Chondrocyte (in vitro differentiated cells): ENCODE data around the gene SPG7. TPM values are rescaled to one million over a fixed set of nuclear protein-coding genes. Genes with fewer than 3 reads are reported as not detected.
"Not testable (repeated sequence)": the region's sequence is repeated elsewhere in the genome, so short reads cannot be mapped to it uniquely, and the experiment has no call there.

Experiments used
- DNase-seq: peaks from one replicate; pipeline ENCODE4 v3.0.0; 2021; ENCODE audit warnings: mixed read lengths, low spot score
- H3K27ac Mint-ChIP-seq: one replicate; pipeline ENCODE4 v1.8.0; 2021; ENCODE audit warnings: mild to moderate bottlenecking, moderate library complexity, mixed read lengths; ENCODE audit not compliant: unreplicated experiment
- H3K27me3 Mint-ChIP-seq: 2 replicates; pipeline ENCODE4 v1.8.0; 2021; ENCODE audit warnings: low read depth, mixed read lengths
- H3K36me3 Mint-ChIP-seq: 2 replicates; pipeline ENCODE4 v1.8.0; 2021; ENCODE audit warnings: low read depth, mixed read lengths
- H3K4me1 Mint-ChIP-seq: 2 replicates; pipeline ENCODE4 v1.8.0; 2021; ENCODE audit warnings: low read depth, mild to moderate bottlenecking, mixed read lengths
- H3K4me3 Mint-ChIP-seq: one replicate; pipeline ENCODE4 v1.8.0; 2021; ENCODE audit warnings: mild to moderate bottlenecking, moderate library complexity, mixed read lengths; ENCODE audit not compliant: unreplicated experiment
- H3K9me3 Mint-ChIP-seq: 2 replicates; pipeline ENCODE4 v1.8.0; 2021; ENCODE audit warnings: low read depth, mixed read lengths
- total RNA-seq: library from RNA; stranded (reverse); gene quantifications from 3 replicates; pipeline ENCODE4 v1.2.1, GENCODE V29; 2021
- TF ChIP-seq, protein P1 (sequence below): fragments of 200-600 bp; sonication (generic); IDR thresholded peaks from 2 replicates; pipeline ENCODE4 v1.5.0; 2021; ENCODE audit warnings: antibody characterized with exemption, mild to moderate bottlenecking, moderate library complexity

The SPG7 gene
- total RNA-seq, 1 donor from 2014 or later, result 87.6 TPM

DNA sequence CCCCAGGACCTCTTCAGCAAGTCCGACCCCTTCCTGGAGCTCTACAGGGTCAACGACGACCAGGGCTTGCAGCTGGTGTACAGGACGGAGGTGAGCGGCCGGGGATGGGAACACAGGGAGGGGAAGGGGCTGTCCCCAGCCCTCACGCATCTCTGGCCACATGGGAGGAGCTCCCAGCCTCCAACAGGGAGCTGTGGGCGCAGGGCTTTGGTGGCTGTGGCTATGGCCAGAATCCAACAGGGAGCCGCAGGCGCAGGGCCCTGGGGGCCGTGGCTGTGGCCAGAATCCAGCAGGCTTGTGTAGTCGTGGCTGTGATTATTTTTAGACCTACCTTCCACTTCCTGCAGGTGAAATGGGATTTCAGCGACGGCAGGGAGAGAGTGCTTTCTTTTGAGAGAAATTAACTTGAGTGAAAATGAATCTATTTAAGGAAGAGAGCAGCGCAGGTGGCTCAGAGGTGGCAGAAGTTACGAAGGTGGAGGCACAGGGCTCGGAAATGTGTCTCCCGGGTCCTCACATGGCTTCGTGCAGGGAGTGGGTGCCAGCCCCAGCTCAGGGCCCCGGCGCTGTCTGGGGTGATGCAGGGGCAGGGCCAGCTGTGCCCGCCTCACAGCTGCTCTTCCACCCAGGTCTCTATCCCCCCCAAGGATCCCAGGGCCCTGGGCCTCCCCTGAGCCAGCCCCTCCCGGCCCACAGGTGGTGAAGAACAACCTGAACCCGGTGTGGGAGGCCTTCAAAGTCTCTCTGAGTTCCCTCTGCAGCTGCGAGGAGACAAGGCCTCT lies 76.8 kb downstream of the SPG7 start:
- H3K36me3 Mint-ChIP-seq, result no peaks in the 10 kb centered on the region
- no peaks in the 10 kb centered on the region for H3K9me3 Mint-ChIP-seq
- TF ChIP-seq, protein P1, sequence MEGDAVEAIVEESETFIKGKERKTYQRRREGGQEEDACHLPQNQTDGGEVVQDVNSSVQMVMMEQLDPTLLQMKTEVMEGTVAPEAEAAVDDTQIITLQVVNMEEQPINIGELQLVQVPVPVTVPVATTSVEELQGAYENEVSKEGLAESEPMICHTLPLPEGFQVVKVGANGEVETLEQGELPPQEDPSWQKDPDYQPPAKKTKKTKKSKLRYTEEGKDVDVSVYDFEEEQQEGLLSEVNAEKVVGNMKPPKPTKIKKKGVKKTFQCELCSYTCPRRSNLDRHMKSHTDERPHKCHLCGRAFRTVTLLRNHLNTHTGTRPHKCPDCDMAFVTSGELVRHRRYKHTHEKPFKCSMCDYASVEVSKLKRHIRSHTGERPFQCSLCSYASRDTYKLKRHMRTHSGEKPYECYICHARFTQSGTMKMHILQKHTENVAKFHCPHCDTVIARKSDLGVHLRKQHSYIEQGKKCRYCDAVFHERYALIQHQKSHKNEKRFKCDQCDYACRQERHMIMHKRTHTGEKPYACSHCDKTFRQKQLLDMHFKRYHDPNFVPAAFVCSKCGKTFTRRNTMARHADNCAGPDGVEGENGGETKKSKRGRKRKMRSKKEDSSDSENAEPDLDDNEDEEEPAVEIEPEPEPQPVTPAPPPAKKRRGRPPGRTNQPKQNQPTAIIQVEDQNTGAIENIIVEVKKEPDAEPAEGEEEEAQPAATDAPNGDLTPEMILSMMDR, result no peak
- H3K27me3 Mint-ChIP-seq, result no peaks in the 10 kb centered on the region
- H3K4me1 Mint-ChIP-seq, result peaks cover 5% of the 10 kb centered on the region
- H3K27ac Mint-ChIP-seq, result peak overlapping the region; percentile 17
- no peak overlapping the region for H3K4me3 Mint-ChIP-seq
- DNase-seq, result peak; percentile 84

DNA sequence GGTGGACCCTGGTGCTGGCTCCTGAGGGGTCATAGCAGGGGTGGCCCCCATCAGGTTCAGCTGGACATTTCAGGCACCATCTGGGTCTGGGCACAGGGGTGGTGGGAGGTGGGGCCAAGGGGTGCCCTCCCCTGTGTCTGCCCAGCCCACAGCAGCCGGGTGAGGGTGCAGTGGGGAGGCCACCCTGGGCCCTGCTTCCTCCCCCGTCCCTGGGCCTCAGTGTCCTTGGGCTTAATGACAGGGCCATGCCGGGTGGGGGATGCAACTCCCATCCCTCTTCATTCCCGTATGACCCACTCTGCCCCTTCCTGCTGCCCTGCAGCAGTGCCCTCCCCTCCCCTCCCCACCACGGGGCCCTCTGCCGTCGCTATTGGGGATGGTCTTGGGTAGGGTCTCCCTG lies 78.0 kb downstream of the SPG7 start:
- Mint-ChIP-seq H3K4me3 (no peak overlapping the region), H3K27ac (no peak overlapping the region), H3K27me3 (no peaks in the 10 kb centered on the region), H3K4me1 (peaks cover 5% of the 10 kb centered on the region), H3K9me3 (no peaks in the 10 kb centered on the region), H3K36me3 (no peaks in the 10 kb centered on the region)
- DNase-seq, result no peak
- TF ChIP-seq, protein P1, result no peak

DNA sequence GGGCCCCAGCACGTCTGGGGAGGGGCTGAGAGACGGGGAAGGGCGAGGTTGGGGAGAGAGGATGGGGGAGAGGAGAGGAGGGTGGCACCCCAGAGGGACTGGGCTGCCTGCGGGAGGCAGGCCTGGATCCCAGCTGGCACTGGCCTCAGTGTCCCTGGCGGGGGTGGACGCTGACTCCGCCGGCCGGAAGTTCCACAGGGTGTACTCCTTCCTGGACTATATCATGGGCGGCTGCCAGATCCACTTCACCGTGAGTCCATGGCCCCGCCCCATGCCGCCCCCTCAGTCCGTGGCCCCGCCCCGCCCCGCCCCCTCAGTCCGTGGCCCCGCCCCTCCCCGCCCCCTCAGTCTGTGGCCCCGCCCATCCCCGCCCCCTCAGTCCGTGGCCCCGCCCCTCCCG lies 78.7 kb downstream of the SPG7 start:
- DNase-seq, result no peak
- Mint-ChIP-seq H3K4me3 (no peak overlapping the region), H3K27me3 (no peaks in the 10 kb centered on the region)

DNA sequence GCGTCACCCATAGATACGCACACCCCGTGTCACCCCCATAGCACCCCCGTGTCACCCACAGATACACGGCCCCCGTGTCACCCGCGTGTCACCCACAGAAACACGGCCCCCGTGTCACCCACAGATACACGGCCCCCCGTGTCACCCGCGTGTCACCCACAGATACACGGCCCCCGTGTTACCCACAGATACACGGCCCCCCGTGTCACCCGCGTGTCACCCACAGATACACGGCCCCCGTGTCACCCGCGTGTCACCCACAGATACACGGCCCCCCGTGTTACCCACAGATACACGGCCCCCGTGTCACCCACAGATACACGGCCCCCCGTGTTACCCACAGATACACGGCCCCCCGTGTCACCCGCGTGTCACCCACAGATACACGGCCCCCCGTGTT lies 79.5 kb downstream of the SPG7 start:
- H3K4me3 Mint-ChIP-seq, H3K9me3 Mint-ChIP-seq, H3K4me1 Mint-ChIP-seq, H3K27ac Mint-ChIP-seq, H3K36me3 Mint-ChIP-seq, H3K27me3 Mint-ChIP-seq, DNase-seq: not testable (repeated sequence)

More for the DNA sequence above, 78.7 kb downstream of the SPG7 start:
- Mint-ChIP-seq H3K9me3 (no peaks in the 10 kb centered on the region), H3K4me1 (peaks cover 5% of the 10 kb centered on the region), H3K27ac (no peak overlapping the region), H3K36me3 (no peaks in the 10 kb centered on the region)
- TF ChIP-seq, protein P1, result no peak

DNA sequence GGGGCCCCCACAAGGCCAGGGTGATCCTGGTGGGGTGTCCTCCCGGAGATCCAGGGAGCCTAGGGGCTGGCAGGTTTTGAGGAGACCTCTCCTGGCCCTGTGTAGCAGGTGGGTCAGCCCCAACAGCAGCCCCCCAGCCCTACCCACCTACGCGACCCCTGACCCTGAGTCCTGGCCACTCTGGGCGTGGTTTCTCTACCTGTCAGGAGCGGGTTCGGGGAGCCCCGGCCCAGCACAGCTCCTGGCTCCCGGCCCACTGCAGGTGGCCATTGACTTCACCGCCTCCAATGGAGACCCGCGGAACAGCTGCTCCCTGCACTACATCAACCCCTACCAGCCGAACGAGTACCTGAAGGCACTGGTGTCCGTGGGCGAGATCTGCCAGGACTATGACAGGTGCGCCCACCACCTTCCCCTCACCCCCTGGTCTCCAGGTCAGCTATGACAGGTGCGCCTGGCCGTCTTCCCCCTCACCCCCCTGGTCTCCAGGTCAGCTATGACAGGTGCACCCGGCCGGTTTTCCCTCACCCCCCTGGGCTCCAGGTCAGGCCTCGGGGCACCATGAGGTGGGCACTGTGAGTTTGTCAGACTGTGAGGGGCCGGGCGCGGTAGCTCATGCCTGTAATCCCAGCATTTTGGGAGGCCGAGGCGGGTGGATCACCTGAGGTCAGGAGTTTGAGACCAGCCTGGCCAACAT lies 80.4 kb downstream of the SPG7 start:
- DNase-seq, result peak; percentile 90
- Mint-ChIP-seq H3K27ac (no peak overlapping the region), H3K27me3 (no peaks in the 10 kb centered on the region), H3K4me1 (peaks cover 5% of the 10 kb centered on the region), H3K4me3 (no peak overlapping the region), H3K36me3 (no peaks in the 10 kb centered on the region), H3K9me3 (no peaks in the 10 kb centered on the region)
- TF ChIP-seq, protein P1, result no peak
